Heart right ventricle (tissue), 16 donors: Measurements from ENCODE around the gene IL1R2. TPM values are rescaled to one million over a fixed set of nuclear protein-coding genes. Genes with fewer than 3 reads are reported as not detected.
A peak's percentile ranks its signal among the peaks of the same experiment; 100 is the strongest.

Experiments
- ATAC-seq, 8 donors: fragments of 200-7000 bp; cut with Tn5 transposase; one replicate each; pipeline ENCODE4 v1.9.1; 2020; ENCODE audit warnings: mild to moderate bottlenecking in 8 of 8, moderate library complexity in 8 of 8, moderate number of reproducible peaks in 1 of 8
- DNase-seq, 2 donors: peaks; one replicate each; pipeline ENCODE4 v3.0.0-alpha.2; 2020
- H3K27ac ChIP-seq, 10 donors: fragments of 200-600 bp; sonication (generic) in 2 of 10; one replicate each; pipeline versions ENCODE4 v1.5.0 to v1.8.0; 2020 to 2022; ENCODE audit warnings: mild to moderate bottlenecking in 3 of 10
- H3K27me3 ChIP-seq, 7 donors: fragments of 200-600 bp; one replicate each; pipeline ENCODE4 v1.8.0; 2021 to 2022; ENCODE audit warnings: mild to moderate bottlenecking in 2 of 7
- H3K36me3 ChIP-seq, 9 donors: fragments of 200-600 bp; sonication (generic) in 1 of 9; one replicate each; pipeline versions ENCODE4 v1.5.0 to v1.8.0; 2020 to 2022; ENCODE audit warnings: mild to moderate bottlenecking in 2 of 9
- H3K4me1 ChIP-seq, 9 donors: fragments of 200-600 bp; sonication (generic) in 1 of 9; one replicate each; pipeline versions ENCODE4 v1.5.0 to v1.8.0; 2020 to 2022; ENCODE audit warnings: mild to moderate bottlenecking in 4 of 9
- H3K4me3 ChIP-seq, 10 donors: fragments of 200-600 bp; sonication (generic) in 2 of 10; one replicate each; pipeline versions ENCODE4 v1.5.0 to v1.8.0; 2020 to 2022; ENCODE audit warnings: mild to moderate bottlenecking in 7 of 10, moderate library complexity in 2 of 10
- H3K9me3 ChIP-seq, 11 donors: fragments of 200-600 bp in 10 of 11; sonication (generic) in 2 of 11; one replicate each; pipeline versions ENCODE4 v1.5.0 to v1.8.0; 2013 to 2022; ENCODE audit warnings: mild to moderate bottlenecking in 2 of 11, control low read depth in 1 of 11, moderate library complexity in 1 of 11
- CTCF ChIP-seq, 9 donors: fragments of 200-600 bp; sonication (generic) in 2 of 9; IDR thresholded peaks; one replicate each; pipeline versions ENCODE4 v1.5.0 to v1.8.0; 2021 to 2022; ENCODE audit warnings: antibody characterized with exemption in 9 of 9, mild to moderate bottlenecking in 5 of 9, moderate library complexity in 1 of 9
- WGBS, 2 donors: extraction: QIAGEN DNeasy Blood & Tissue Kit; methylation state at CpG; one replicate each; pipeline ENCODE4 v1.1.7; 2013; ENCODE audit warnings: inconsistent platforms in 1 of 2; 5-methylcytosine and 5-hydroxymethylcytosine counted together
- intact Hi-C, 10 donors: fragments of 100-400 bp; cut with DNase I; formaldehyde crosslinking; loops; one replicate each; pipeline versions ENCODE4 v1.11.1 to v1.14.2; 2022
- polyA plus RNA-seq, 2 donors: library from polyadenylated mRNA; stranded (reverse); fragments of 200-250 nt; gene quantifications; one replicate each; pipeline ENCODE4 v1.2.3, GENCODE V29; 2013
- total RNA-seq, 10 donors: library from RNA; stranded (reverse); fragmentation: NEBNext Ultra II Directional in 3 of 10; extraction: Animal tissue kit (Norgen Biotek cat#: 25700) in 3 of 10; gene quantifications; one replicate each; pipeline versions ENCODE4 v1.2.1 to v1.2.4, GENCODE V29; 2021 to 2023
- donor health status: Arrhythmogenic right ventricular cardiomyopathy.
- donor health status: ischemic (EF 13 %, LVEDD 7.1; RV severe dilation, severe dysfunction).
- donor health status: healthy with polysubstance abuse.
- donor health status: DM: no; HTN: yes; CAD: no.
- donor health status: DM: no; HTN: no; CAD: no.
- donor health status: ischemic (EF 25% LVEDD 6.9; RV normal size, moderate dysfunction).
- donor health status: ischemic (EF 25% LVEDD 5.7; RV mildly dilated, moderate dysfunction).
- donor health status: healthy.
- donor health status: DM: yes; HTN: yes; CAD: no.
- donor health status: Ischemic cardiomyopathy.
- donor health status: ischemic (EF 35%, LVEDD 5.7; RV mildly dilated, moderate dysfunction).
- donor health status: nonischemic (EF 11% LVEDD 7.7; RV severe dilation, severe dysfunction).
- donor health status: DM: yes; HTN: yes; CAD: no.
- donor health status: PGD.
- donor health status: ischemic (EF 29% LVEDD 5.4; RV normal size, mild dysfunction).
- donor health status: nonischemic (EF 23%, LVEDD 6.1; RV moderate dilation, normal function).

The IL1R2 gene
- total and polyA plus RNA-seq, 12 donors, result 0.34 to 9.4 (median 1.5) TPM; not detected in 2

GRCh38 chr2:101986804-101987740 lies 4.7 kb upstream of the IL1R2 start:
- WGBS, 2 donors, result 68 to 70% methylated on average over 9 of the region's 9 CpGs
- intact Hi-C loops, result loop anchor here in 3 of 10 donors (10.0 kb wide), 3 partner anchors 92 to 572 kb away; no protein-coding TSS in a partner anchor
- ATAC-seq (no peak), DNase-seq (no peak)
- Histone ChIP-seq H3K9me3 (no peaks in the 10 kb centered on the region), H3K27ac (no peak overlapping the region), H3K4me3 (no peak overlapping the region), H3K27me3 (peaks cover 0 to 3% (median 0%) of the 10 kb centered on the region in 7 donors), H3K36me3 (no peaks in the 10 kb centered on the region), H3K4me1 (peaks cover 0 to 30% (median 7%) of the 10 kb centered on the region in 9 donors)
- TF ChIP-seq CTCF (IDR thresholded peaks at IDR 0.05), result no peak

GRCh38 chr2:101987832-101988231 lies 3.9 kb upstream of the IL1R2 start:
- H3K36me3 ChIP-seq, result no peaks in the 10 kb centered on the region
- intact Hi-C loops, result loop anchor here in 3 of 10 donors (10.0 kb wide), 3 partner anchors 93 to 573 kb away; no protein-coding TSS in a partner anchor
- peaks cover 0 to 6% (median 0%) of the 10 kb centered on the region in 7 donors for H3K27me3 ChIP-seq
- TF ChIP-seq CTCF (IDR thresholded peaks at IDR 0.05), result no peak
- DNase-seq, result no peak
- H3K27ac ChIP-seq, result no peak overlapping the region
- 90 to 91% methylated on average over 5 of the region's 5 CpGs for whole genome bisulfite sequencing, 2 donors
- no peaks in the 10 kb centered on the region for H3K9me3 ChIP-seq
- peaks cover 0 to 30% (median 7%) of the 10 kb centered on the region in 9 donors for H3K4me1 ChIP-seq
- ATAC-seq, result no peak
- no peak overlapping the region for H3K4me3 ChIP-seq

GRCh38 chr2:101988541-101988940 lies 3.2 kb upstream of the IL1R2 start:
- no peaks in the 10 kb centered on the region for H3K36me3 ChIP-seq
- TF ChIP-seq CTCF (IDR thresholded peaks at IDR 0.05), result no peak

GRCh38 chr2:101989740-101990460 lies 1.9 kb upstream of the IL1R2 start:
- DNase-seq (no peak), ATAC-seq (peak in 1 of 8 donors; percentile 14)
- H3K27ac ChIP-seq, result peak overlapping the region in 1 of 10 donors; percentile 80
- no peaks in the 10 kb centered on the region for H3K36me3 ChIP-seq
- H3K27me3 ChIP-seq, result peaks cover 0 to 16% (median 3%) of the 10 kb centered on the region in 7 donors
- H3K4me1 ChIP-seq, result peaks cover 0 to 30% (median 0%) of the 10 kb centered on the region in 9 donors
- H3K9me3 ChIP-seq, result no peaks in the 10 kb centered on the region
- no peak for TF ChIP-seq CTCF (IDR thresholded peaks at IDR 0.05)
- intact Hi-C loops, result loop anchor here in 4 of 10 donors (10.0 kb wide), 3 partner anchors 95 to 575 kb away; no protein-coding TSS in a partner anchor
- WGBS, 2 donors, result 78% methylated on average over 8 of the region's 8 CpGs
- H3K4me3 ChIP-seq, result no peak overlapping the region

More at GRCh38 chr2:101988541-101988940, 3.2 kb upstream of the IL1R2 start:
- DNase-seq (no peak), ATAC-seq (no peak)
- H3K4me3 ChIP-seq, result no peak overlapping the region
- 87 to 89% methylated on average over 7 of the region's 7 CpGs for WGBS, 2 donors
- H3K4me1 ChIP-seq, result peaks cover 0 to 30% (median 4%) of the 10 kb centered on the region in 9 donors
- intact Hi-C loops, result loop anchor here in 3 of 10 donors (10.0 kb wide), 3 partner anchors 94 to 574 kb away; no protein-coding TSS in a partner anchor
- peaks cover 0 to 13% (median under 1%) of the 10 kb centered on the region in 7 donors for H3K27me3 ChIP-seq
- H3K9me3 ChIP-seq, result no peaks in the 10 kb centered on the region
- H3K27ac ChIP-seq, result no peak overlapping the region
